Duodenal mucosa (tissue), 2 donors: ENCODE measurements around the gene CACNA2D1.
"Not testable (repeated sequence)": the region's sequence is repeated elsewhere in the genome, so short reads cannot be mapped to it uniquely, and the experiment has no call there.

ENCODE experiments used
- H3K27ac ChIP-seq: one replicate; pipeline ENCODE4 v1.7.0; 2013; ENCODE audit warnings: low read depth, low read length
- H3K27me3 ChIP-seq, 2 donors: one replicate each; pipeline ENCODE4 v1.7.0; 2013; ENCODE audit warnings: low read length in 2 of 2, control low read depth in 1 of 2; ENCODE audit not compliant: insufficient read depth in 2 of 2, control insufficient read depth in 1 of 2
- H3K36me3 ChIP-seq, 2 donors: one replicate each; pipeline ENCODE4 v1.7.0; 2013; ENCODE audit warnings: low read length in 2 of 2, control low read depth in 1 of 2; ENCODE audit not compliant: insufficient read depth in 2 of 2, control insufficient read depth in 1 of 2
- H3K4me1 ChIP-seq, 2 donors: one replicate each; pipeline ENCODE4 v1.7.0; 2013; ENCODE audit warnings: low read length in 2 of 2, control low read depth in 1 of 2; ENCODE audit not compliant: insufficient read depth in 2 of 2, control insufficient read depth in 1 of 2
- H3K4me3 ChIP-seq, 2 donors: one replicate each; pipeline ENCODE4 v1.7.0; 2013; ENCODE audit warnings: low read length in 2 of 2, low read depth in 1 of 2
- H3K9ac ChIP-seq, 2 donors: one replicate each; pipeline ENCODE4 v1.7.0; 2013; ENCODE audit warnings: low read length in 2 of 2, low read depth in 1 of 2
- H3K9me3 ChIP-seq, 2 donors: one replicate each; pipeline ENCODE4 v1.7.0; 2013; ENCODE audit warnings: low read length in 2 of 2, control low read depth in 1 of 2; ENCODE audit not compliant: control insufficient read depth in 1 of 2

Gene CACNA2D1

DNA sequence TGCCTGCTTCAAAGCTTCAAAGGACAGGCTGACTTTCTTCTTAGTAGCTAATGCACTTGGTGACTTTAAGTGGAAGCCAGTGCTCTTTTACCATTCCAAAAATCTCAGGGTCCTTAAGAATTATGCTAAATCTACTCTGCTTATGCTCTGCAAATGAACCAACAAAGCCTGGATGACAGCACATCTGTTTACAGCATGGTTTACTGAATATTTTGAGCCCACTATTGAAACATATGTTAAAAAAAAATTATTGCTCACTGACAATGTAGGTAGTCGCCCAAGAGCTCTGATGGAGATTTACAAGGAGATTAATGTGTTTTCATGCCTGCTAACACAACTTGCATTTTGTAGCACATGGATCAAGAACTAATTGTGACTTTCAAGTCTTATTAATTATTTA, 415.5 kb downstream of the CACNA2D1 start:
- no peak overlapping the region for H3K9ac ChIP-seq
- no peaks in the 10 kb centered on the region for H3K27me3 ChIP-seq
- H3K4me1 ChIP-seq: no peaks in the 10 kb centered on the region
- H3K4me3 ChIP-seq: no peak overlapping the region
- H3K9me3 ChIP-seq: no peaks in the 10 kb centered on the region
- no peaks in the 10 kb centered on the region for H3K36me3 ChIP-seq
- H3K27ac ChIP-seq: no peak overlapping the region

DNA sequence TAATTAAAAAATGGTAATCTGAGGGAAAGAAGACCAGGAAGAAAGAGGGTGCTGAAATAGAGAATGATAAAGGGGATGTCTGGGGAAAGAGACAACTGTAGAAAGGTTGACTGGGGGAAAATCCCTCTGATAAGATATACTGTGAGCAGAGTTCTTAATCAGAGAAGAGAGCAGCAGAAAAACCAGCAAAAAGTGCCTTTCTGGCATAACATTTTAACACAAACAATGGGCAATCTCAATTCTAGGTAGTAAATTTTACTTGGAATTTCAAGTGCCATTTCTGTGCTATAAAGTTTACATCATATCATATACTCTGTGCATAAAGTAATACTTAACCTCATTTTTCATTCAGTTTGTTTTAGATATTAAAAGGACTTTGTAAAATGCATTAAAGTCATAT, 421.9 kb downstream of the CACNA2D1 start:
- Histone ChIP-seq H3K9me3 (no peaks in the 10 kb centered on the region), H3K27me3 (no peaks in the 10 kb centered on the region), H3K4me1 (no peaks in the 10 kb centered on the region), H3K9ac (no peak overlapping the region), H3K27ac (no peak overlapping the region), H3K4me3 (no peak overlapping the region), H3K36me3 (no peaks in the 10 kb centered on the region)

DNA sequence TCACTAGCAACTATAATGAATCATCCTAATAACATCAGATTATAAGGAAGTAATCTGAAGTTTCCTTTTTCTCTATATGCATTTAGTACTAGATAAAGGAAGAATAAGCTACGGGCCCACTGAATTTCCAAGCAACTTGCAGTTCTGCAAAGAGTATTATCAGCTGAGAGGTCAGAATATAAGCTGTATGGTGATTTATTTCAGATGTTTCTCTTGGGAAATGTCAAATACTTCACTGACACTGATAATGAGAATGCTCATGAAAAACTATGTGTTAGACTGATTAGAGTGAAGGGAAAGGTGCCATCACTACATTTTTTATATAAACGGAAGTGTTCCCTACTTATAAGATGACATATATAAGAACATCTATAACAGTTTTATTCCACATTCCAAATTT, 422.5 kb downstream of the CACNA2D1 start:
- Histone ChIP-seq H3K4me3 (no peak overlapping the region), H3K27ac (no peak overlapping the region), H3K4me1 (no peaks in the 10 kb centered on the region), H3K36me3 (no peaks in the 10 kb centered on the region), H3K27me3 (no peaks in the 10 kb centered on the region), H3K9ac (no peak overlapping the region), H3K9me3 (no peaks in the 10 kb centered on the region)

DNA sequence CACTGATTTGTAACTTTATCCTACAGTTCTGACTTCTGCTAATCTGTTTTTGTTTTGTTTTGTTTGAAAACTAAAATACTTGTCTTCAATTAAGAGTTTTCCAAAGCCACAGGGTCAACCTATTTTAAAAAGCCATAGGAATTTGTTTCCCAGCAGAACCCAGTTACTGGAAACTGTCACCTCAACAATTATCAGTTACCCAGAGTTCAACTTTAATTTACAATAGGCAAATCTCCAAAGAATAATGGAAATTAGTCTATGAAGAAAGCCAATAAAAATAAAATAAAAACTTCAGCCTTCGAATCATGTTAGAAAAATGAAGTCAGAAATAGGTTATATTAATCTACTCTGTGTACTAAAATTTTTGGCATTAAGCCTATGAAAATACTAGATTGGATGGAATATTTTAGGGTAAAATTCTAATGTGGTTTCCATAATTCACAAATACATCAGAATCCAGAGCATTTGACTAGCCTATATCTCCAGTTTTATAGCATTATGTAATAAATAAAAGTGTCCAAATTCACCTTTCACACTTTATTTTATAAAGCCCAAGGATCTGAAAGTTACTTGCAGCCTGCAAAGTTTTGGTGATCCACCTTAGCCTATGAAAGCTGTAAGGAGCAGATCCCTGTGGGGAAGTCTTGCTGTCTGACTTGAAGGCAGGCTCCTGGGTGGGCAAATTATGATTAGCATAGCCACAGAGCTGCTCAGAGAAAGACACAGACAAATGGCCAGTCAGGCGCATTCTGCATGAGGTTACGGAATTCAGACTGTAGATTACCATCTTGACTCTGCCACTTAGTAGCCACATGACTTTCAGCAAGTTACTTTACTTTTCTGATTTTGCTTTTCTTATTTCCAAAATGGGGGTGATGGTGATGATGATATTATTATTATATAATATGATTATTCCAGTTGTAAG, 423.8 kb downstream of the CACNA2D1 start:
- H3K27me3 ChIP-seq: no peaks in the 10 kb centered on the region
- no peak overlapping the region for H3K4me3 ChIP-seq
- no peak overlapping the region for H3K9ac ChIP-seq
- H3K27ac ChIP-seq: no peak overlapping the region
- H3K36me3 ChIP-seq: no peaks in the 10 kb centered on the region
- H3K4me1 ChIP-seq: no peaks in the 10 kb centered on the region
- no peaks in the 10 kb centered on the region for H3K9me3 ChIP-seq

DNA sequence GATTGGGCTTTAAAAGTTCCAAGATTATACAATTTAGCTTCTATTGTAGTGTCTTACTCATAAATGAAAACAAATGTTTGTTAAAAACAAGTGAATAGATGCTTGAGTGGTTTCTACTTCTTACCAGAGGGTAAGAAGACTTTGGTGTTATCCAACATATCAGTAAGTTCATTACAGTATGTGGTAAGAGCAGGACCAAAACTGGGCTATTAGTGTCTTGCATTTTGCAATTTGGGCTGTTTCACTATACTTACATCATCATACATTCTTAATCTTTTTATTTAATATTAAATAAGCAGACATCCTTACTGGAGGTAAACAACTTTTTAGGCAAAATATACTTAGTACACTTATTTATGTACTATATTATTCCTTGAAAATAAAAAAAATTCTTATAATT, 425.4 kb downstream of the CACNA2D1 start:
- H3K36me3 ChIP-seq: no peaks in the 10 kb centered on the region
- H3K9me3 ChIP-seq: no peaks in the 10 kb centered on the region
- H3K27me3 ChIP-seq: no peaks in the 10 kb centered on the region
- H3K27ac ChIP-seq: no peak overlapping the region
- H3K9ac ChIP-seq: no peak overlapping the region
- H3K4me3 ChIP-seq: no peak overlapping the region
- no peaks in the 10 kb centered on the region for H3K4me1 ChIP-seq

DNA sequence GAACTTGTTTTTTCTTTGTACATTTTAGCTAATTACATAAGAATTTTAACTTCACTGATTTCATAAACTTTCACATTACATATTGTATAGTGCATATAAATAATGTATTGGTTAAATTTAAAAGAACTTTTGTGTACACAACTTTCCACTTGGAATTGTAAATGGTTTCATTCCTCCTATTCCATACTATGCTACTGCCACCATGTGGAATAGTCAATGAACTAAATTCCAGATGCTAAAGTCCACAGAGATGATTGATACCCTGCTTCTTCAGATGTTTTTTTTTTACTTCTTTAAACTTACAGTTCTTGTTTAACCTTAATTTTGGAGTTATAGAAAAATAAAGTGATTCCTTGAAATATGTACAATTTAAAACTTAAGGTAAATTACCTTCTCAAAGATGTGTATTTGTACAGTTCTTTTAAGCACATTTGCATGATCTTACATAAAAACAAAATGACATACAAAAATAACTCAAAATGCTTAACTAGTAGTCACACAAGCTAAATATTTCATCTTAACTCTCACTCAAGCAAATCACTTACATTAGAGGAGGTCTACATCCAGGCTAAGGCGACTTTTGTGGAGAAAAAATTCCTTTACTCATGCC, 426.1 kb downstream of the CACNA2D1 start:
- Histone ChIP-seq H3K36me3 (no peaks in the 10 kb centered on the region), H3K27me3 (no peaks in the 10 kb centered on the region), H3K4me1 (no peaks in the 10 kb centered on the region), H3K9ac (no peak overlapping the region), H3K9me3 (no peaks in the 10 kb centered on the region), H3K27ac (no peak overlapping the region), H3K4me3 (no peak overlapping the region)

DNA sequence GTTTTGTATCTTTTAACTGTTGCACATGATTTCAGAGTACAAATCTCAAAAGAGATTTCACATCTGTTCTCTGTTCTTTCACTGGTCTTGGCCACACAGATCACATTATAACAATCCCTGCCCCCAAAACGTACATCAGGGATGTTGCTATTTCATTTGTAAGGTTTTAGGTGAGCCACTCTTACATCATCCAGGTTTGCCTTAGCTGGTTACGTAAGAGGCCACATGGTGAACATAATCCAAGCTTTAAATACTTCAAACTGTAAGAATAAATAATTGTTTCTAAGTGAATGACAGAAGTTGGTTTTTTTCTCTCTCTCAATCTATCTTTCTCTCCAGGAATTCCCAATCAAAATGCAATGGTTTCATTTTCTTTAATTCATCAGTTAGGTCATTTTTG, 427.8 kb downstream of the CACNA2D1 start:
- H3K36me3 ChIP-seq: no peaks in the 10 kb centered on the region
- H3K27ac ChIP-seq: no peak overlapping the region
- no peaks in the 10 kb centered on the region for H3K4me1 ChIP-seq
- H3K4me3 ChIP-seq: no peak overlapping the region
- no peak overlapping the region for H3K9ac ChIP-seq
- no peaks in the 10 kb centered on the region for H3K9me3 ChIP-seq
- no peaks in the 10 kb centered on the region for H3K27me3 ChIP-seq

DNA sequence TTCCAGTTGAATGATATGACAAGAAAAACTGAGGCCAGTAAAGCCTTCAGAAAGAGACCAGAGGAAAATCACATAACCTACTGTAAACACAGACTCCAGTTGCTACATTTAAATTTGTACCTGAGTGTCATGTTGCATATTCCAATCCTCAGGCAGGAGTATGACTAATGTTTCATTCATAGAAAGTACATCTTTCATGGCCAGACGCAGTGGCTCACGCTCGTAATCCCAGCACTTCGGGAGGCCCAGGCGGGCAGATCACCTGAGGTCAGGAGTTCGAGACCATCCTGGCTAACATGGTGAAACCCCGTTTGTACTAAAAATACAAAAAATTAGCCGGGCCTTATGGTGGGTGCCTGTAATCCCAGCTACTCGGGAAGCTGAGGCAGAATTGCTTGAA, 429.0 kb downstream of the CACNA2D1 start:
- H3K27ac ChIP-seq, H3K4me3 ChIP-seq, H3K9me3 ChIP-seq: not testable (repeated sequence)

DNA sequence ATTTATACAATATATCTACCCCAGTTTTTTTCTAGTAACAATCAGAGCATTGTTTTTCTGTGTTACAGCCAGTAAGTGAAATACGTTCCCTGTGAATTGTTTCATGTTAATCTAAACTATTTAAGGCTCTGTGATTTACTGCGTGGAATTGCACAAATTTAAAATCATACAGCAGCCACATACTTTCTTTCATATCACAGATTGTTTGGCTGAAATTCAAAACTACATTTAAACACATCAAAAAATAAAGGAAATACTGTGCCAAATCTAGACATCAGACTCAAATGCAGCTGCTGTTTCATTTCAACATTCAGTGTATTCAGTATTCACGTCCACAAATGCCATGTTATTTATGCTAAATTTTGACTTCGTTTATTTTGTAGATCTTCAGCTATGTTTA, 431.1 kb downstream of the CACNA2D1 start:
- H3K4me1 ChIP-seq: no peaks in the 10 kb centered on the region
- H3K27me3 ChIP-seq: no peaks in the 10 kb centered on the region
- no peak overlapping the region for H3K9ac ChIP-seq
- H3K36me3 ChIP-seq: no peaks in the 10 kb centered on the region
- no peaks in the 10 kb centered on the region for H3K9me3 ChIP-seq
- no peak overlapping the region for H3K27ac ChIP-seq
- no peak overlapping the region for H3K4me3 ChIP-seq

More for the DNA sequence above, 429.0 kb downstream of the CACNA2D1 start:
- H3K36me3 ChIP-seq, H3K4me1 ChIP-seq, H3K27me3 ChIP-seq, H3K9ac ChIP-seq: not testable (repeated sequence)

DNA sequence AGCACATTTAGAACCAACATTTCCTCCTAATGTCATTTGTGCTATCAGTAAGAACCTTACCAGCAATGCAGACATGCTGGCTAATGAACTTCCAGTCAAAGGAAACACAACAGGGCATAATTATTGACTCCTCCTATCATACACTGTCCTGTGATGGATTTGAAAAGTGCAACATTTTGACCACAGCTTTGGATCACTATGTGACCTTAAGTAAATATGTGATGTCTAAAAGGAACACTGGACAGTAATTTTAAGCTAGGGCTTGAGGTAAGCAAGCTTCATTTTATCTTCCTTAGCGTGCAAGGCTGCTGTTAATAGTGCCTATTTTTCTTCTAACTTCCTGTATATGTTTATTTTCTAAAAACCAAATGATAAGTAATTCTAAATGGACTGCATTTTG, 433.2 kb downstream of the CACNA2D1 start:
- no peaks in the 10 kb centered on the region for H3K36me3 ChIP-seq
- no peak overlapping the region for H3K9ac ChIP-seq
- H3K27ac ChIP-seq: no peak overlapping the region
- no peaks in the 10 kb centered on the region for H3K27me3 ChIP-seq
- no peak overlapping the region for H3K4me3 ChIP-seq
- no peaks in the 10 kb centered on the region for H3K9me3 ChIP-seq
- peaks cover 0 to 4% of the 10 kb centered on the region in 2 donors for H3K4me1 ChIP-seq
